ENCODE results near the gene NKX1-2.

- no peak for TF ChIP-seq CTCF (conservative IDR thresholded peaks at IDR 0.05; ENCODE audit: low read depth in 2 of 2)
- TF ChIP-seq NANOG (IDR thresholded peaks at IDR 0.05; ENCODE audit: borderline replicate concordance) = no peak
These were observed 45.9 kb upstream of the NKX1-2 start for GRCh38 chr10:124495725-124496124.

Measured in GM23338 (cell line).